ENCODE measurements around the gene ATF6B. TPM values are rescaled to one million over a fixed set of nuclear protein-coding genes. Genes with fewer than 3 reads are reported as not detected.

The ATF6B gene
- total and polyA plus RNA-seq, 2 of the 13 experiments (the other 11 are each of a cell fraction or from before 2014, with no cell fraction given): 18.1 to 44.0 TPM

DNA sequence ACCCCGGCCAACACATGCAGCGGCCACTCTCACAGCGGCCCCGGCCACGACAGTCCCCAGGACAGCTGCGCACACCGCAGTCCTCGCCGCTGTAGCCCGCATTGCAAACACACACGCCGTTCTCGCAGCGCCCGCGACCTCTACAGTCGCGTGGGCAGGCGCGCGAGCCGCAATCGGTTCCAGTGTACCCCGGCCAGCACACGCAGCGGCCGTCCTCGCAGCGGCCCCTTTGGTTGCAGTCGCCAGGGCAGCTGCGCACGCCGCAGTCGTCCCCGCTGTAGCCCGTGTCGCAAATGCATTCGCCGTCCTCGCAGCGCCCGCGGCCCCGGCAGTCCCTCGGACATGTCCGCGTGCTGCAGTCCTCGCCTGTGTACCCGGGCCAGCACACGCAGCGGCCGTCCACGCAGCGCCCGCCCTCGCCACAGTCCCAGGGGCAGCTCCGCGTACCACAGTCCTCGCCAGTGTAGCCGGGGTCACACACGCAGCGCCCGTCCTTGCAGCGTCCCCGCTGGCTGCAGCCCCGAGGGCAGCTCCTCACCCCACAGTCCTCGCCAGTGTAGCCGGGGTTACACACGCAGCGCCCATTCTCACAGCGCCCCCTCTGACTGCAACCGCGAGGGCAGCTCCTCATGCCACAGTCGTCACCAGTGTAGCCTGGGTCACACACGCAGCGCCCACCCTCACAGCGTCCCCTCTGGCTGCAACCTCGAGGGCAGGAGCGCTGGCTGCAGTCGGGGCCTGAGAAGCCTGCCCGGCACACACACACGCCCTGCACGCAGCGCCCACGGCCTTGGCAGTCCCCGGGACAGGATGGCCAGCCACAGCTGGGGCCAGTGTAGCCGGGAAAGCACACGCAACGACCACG, 31.4 kb downstream of the ATF6B start (continued):
- TF ChIP-seq, protein P1, sequence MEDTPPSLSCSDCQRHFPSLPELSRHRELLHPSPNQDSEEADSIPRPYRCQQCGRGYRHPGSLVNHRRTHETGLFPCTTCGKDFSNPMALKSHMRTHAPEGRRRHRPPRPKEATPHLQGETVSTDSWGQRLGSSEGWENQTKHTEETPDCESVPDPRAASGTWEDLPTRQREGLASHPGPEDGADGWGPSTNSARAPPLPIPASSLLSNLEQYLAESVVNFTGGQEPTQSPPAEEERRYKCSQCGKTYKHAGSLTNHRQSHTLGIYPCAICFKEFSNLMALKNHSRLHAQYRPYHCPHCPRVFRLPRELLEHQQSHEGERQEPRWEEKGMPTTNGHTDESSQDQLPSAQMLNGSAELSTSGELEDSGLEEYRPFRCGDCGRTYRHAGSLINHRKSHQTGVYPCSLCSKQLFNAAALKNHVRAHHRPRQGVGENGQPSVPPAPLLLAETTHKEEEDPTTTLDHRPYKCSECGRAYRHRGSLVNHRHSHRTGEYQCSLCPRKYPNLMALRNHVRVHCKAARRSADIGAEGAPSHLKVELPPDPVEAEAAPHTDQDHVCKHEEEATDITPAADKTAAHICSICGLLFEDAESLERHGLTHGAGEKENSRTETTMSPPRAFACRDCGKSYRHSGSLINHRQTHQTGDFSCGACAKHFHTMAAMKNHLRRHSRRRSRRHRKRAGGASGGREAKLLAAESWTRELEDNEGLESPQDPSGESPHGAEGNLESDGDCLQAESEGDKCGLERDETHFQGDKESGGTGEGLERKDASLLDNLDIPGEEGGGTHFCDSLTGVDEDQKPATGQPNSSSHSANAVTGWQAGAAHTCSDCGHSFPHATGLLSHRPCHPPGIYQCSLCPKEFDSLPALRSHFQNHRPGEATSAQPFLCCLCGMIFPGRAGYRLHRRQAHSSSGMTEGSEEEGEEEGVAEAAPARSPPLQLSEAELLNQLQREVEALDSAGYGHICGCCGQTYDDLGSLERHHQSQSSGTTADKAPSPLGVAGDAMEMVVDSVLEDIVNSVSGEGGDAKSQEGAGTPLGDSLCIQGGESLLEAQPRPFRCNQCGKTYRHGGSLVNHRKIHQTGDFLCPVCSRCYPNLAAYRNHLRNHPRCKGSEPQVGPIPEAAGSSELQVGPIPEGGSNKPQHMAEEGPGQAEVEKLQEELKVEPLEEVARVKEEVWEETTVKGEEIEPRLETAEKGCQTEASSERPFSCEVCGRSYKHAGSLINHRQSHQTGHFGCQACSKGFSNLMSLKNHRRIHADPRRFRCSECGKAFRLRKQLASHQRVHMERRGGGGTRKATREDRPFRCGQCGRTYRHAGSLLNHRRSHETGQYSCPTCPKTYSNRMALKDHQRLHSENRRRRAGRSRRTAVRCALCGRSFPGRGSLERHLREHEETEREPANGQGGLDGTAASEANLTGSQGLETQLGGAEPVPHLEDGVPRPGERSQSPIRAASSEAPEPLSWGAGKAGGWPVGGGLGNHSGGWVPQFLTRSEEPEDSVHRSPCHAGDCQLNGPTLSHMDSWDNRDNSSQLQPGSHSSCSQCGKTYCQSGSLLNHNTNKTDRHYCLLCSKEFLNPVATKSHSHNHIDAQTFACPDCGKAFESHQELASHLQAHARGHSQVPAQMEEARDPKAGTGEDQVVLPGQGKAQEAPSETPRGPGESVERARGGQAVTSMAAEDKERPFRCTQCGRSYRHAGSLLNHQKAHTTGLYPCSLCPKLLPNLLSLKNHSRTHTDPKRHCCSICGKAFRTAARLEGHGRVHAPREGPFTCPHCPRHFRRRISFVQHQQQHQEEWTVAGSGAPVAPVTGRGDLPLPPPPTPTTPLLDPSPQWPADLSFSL (CRISPR knock-in tag; IDR thresholded peaks at IDR 0.05): 0 out of 2 replicates have a peak, but pooled peaks have one; percentile 26
- TF ChIP-seq EED (CRISPR knock-in tag; IDR thresholded peaks at IDR 0.05) (0 out of 2 replicates have a peak, but pooled peaks have one; percentile 32), ZNF768 (CRISPR knock-in tag; IDR thresholded peaks at IDR 0.05) (peak; percentile 6; the same call in 1 of the 2 replicates), ZFAT (CRISPR knock-in tag; conservative IDR thresholded peaks at IDR 0.05) (no peak), SMARCC2 (IDR thresholded peaks at IDR 0.05) (no peak), BRD4 (CRISPR knock-in tag; IDR thresholded peaks at IDR 0.05) (no peak), ZNF446 (CRISPR knock-in tag; IDR thresholded peaks at IDR 0.05) (no peak), CHCHD3 (CRISPR knock-in tag; IDR thresholded peaks at IDR 0.05) (peak; percentile 31; the same call in 1 of the 2 replicates)
- TF ChIP-seq, protein P2, sequence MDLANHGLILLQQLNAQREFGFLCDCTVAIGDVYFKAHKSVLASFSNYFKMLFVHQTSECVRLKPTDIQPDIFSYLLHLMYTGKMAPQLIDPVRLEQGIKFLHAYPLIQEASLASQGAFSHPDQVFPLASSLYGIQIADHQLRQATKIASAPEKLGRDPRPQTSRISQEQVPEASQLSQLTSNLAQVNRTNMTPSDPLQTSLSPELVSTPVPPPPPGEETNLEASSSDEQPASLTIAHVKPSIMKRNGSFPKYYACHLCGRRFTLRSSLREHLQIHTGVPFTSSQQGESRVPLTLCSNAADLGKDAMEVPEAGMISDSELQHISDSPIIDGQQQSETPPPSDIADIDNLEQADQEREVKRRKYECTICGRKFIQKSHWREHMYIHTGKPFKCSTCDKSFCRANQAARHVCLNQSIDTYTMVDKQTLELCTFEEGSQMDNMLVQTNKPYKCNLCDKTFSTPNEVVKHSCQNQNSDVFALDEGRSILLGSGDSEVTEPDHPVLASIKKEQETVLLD (CRISPR knock-in tag; IDR thresholded peaks at IDR 0.05; ENCODE audit: low read depth): 0 out of 2 replicates have a peak, but pooled peaks have one; percentile 8
- TF ChIP-seq, protein P3, sequence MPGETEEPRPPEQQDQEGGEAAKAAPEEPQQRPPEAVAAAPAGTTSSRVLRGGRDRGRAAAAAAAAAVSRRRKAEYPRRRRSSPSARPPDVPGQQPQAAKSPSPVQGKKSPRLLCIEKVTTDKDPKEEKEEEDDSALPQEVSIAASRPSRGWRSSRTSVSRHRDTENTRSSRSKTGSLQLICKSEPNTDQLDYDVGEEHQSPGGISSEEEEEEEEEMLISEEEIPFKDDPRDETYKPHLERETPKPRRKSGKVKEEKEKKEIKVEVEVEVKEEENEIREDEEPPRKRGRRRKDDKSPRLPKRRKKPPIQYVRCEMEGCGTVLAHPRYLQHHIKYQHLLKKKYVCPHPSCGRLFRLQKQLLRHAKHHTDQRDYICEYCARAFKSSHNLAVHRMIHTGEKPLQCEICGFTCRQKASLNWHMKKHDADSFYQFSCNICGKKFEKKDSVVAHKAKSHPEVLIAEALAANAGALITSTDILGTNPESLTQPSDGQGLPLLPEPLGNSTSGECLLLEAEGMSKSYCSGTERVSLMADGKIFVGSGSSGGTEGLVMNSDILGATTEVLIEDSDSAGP (CRISPR knock-in tag; IDR thresholded peaks at IDR 0.05; ENCODE audit: borderline replicate concordance): 0 out of 2 replicates have a peak, but pooled peaks have one; percentile 20
- TF ChIP-seq, protein P4, sequence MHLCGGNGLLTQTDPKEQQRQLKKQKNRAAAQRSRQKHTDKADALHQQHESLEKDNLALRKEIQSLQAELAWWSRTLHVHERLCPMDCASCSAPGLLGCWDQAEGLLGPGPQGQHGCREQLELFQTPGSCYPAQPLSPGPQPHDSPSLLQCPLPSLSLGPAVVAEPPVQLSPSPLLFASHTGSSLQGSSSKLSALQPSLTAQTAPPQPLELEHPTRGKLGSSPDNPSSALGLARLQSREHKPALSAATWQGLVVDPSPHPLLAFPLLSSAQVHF (CRISPR knock-in tag; IDR thresholded peaks at IDR 0.05): peak; percentile 27; the same call in 1 of the 2 replicates
- TF ChIP-seq, protein P5, sequence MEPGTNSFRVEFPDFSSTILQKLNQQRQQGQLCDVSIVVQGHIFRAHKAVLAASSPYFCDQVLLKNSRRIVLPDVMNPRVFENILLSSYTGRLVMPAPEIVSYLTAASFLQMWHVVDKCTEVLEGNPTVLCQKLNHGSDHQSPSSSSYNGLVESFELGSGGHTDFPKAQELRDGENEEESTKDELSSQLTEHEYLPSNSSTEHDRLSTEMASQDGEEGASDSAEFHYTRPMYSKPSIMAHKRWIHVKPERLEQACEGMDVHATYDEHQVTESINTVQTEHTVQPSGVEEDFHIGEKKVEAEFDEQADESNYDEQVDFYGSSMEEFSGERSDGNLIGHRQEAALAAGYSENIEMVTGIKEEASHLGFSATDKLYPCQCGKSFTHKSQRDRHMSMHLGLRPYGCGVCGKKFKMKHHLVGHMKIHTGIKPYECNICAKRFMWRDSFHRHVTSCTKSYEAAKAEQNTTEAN (CRISPR knock-in tag; conservative IDR thresholded peaks at IDR 0.05): no peak
- TF ChIP-seq, protein P6, sequence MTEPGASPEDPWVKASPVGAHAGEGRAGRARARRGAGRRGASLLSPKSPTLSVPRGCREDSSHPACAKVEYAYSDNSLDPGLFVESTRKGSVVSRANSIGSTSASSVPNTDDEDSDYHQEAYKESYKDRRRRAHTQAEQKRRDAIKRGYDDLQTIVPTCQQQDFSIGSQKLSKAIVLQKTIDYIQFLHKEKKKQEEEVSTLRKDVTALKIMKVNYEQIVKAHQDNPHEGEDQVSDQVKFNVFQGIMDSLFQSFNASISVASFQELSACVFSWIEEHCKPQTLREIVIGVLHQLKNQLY (CRISPR knock-in tag; IDR thresholded peaks at IDR 0.05): no peak
- TF ChIP-seq, protein P7, sequence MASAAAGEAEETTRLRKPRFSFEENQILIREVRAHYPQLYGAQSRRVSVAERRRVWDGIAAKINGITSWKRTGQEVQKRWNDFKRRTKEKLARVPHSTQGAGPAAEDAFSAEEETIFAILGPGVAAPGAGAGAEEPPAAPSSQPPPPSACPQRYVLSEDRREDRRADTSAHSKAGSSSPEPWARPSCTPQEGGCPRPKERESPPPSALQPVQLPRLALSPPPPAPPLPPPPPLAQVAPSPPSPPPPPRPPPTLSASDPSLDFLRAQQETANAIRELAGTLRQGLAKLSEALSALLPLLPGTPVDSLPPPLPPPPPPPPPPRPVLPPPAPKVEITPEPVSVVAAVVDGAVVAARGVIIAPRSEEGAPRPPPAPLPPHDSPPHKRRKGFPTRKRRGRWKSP (CRISPR knock-in tag; IDR thresholded peaks at IDR 0.05): peak; percentile 27; the same call in 1 of the 2 replicates

Measured in HepG2 (cell line).